GM06990 (cell line): ENCODE results near the gene ERFL.
A peak's percentile ranks its signal among the peaks of the same experiment; 100 is the strongest.

Experiments used
- DNase-seq: peaks from one replicate; pipeline ENCODE4 v3.0.0-alpha.2; 2011; ENCODE audit not compliant: insufficient read length; ENCODE audit errors: extremely low read depth
- H3K27me3 ChIP-seq: replicated peaks from 2 replicates; pipeline ENCODE4 v1.6.0; 2011; ENCODE audit warnings: low read length; ENCODE audit not compliant: control insufficient read depth, insufficient read depth
- H3K36me3 ChIP-seq: 2 replicates; pipeline ENCODE4 v1.5.1; 2011; ENCODE audit warnings: low read length; ENCODE audit not compliant: control insufficient read depth, insufficient read depth
- H3K4me3 ChIP-seq: replicated peaks from 2 replicates; pipeline ENCODE4 v1.5.1; 2011; ENCODE audit warnings: low read depth, mild to moderate bottlenecking, control low read depth, low read length
- TF ChIP-seq, protein P1 (sequence below): IDR thresholded peaks from 2 replicates; pipeline ENCODE4 v1.5.1; 2011; ENCODE audit warnings: low read length, control low read depth, mild to moderate bottlenecking, inconsistent platforms; ENCODE audit not compliant: insufficient read depth, poor library complexity, severe bottlenecking

Gene ERFL

DNA sequence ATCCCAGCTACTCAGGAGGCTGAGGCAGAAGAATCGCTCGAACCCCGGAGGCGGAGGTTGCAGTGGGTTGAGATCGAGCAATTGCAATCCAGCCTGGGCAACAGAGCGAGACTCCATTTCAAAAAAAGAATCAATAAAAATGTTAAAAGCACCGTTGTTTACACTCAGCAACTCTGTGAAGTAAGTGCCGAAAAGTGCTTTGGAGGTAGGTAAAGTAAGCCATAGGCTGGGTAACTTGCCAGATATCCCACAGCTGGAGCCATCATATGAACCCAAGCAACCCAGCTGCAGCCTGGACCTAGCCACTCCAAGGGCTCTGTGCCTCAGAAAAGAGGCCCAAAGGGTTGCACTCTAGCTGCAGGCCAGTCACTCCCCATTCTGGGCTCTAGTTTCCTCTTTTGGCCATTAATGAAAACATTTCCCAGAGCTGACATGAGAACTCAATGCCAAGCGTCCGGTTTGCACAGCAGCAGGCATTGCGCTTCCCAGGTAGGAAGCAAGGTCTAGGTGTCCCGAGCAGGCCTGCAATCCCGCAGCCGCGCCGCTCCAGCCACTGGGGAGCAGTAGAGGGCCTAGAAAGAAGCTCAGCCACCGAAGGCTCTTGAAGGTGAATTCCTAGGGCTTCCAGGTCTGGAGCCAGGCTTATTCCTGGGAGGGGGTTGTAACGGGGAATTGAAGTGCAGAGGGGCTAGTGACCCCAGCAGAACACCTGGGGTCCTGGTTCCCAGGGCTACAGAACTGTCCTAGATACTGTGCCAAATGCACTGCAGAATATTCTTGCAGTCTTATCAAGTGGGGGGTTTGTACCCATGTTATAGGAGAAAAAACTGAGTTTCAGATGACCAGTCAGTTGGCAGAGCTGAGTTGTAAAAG lies 55.2 kb downstream of the ERFL start:
- TF ChIP-seq, protein P1, sequence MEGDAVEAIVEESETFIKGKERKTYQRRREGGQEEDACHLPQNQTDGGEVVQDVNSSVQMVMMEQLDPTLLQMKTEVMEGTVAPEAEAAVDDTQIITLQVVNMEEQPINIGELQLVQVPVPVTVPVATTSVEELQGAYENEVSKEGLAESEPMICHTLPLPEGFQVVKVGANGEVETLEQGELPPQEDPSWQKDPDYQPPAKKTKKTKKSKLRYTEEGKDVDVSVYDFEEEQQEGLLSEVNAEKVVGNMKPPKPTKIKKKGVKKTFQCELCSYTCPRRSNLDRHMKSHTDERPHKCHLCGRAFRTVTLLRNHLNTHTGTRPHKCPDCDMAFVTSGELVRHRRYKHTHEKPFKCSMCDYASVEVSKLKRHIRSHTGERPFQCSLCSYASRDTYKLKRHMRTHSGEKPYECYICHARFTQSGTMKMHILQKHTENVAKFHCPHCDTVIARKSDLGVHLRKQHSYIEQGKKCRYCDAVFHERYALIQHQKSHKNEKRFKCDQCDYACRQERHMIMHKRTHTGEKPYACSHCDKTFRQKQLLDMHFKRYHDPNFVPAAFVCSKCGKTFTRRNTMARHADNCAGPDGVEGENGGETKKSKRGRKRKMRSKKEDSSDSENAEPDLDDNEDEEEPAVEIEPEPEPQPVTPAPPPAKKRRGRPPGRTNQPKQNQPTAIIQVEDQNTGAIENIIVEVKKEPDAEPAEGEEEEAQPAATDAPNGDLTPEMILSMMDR = peak; percentile 89
- H3K27me3 ChIP-seq = no peaks in the 10 kb centered on the region
- H3K36me3 ChIP-seq = peaks cover 27% of the 10 kb centered on the region
- no peak overlapping the region for H3K4me3 ChIP-seq
- DNase-seq = peak; percentile 80

DNA sequence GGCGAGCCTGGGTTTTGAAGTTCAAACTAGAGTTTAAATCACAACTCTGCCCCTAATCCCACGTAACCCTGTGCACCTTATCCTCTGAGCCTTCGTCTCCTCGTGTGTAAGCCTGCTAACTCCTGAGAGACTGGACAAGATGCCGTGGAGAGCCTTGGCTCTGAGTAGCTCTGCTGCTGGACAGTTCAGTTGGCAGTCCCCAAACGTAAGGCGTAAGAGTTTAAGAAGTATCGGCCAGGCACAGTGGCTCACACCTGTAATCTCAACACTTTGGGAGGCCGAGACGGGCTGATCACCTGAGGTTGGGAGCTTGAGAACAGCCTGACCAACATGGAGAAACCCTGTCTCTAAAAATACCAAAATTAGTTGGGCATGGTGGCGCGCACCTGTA lies 55.9 kb downstream of the ERFL start:
- Histone ChIP-seq H3K36me3 (peaks cover 29% of the 10 kb centered on the region), H3K27me3 (no peaks in the 10 kb centered on the region), H3K4me3 (no peak overlapping the region)
- TF ChIP-seq, protein P1 = no peak
- DNase-seq = no peak

DNA sequence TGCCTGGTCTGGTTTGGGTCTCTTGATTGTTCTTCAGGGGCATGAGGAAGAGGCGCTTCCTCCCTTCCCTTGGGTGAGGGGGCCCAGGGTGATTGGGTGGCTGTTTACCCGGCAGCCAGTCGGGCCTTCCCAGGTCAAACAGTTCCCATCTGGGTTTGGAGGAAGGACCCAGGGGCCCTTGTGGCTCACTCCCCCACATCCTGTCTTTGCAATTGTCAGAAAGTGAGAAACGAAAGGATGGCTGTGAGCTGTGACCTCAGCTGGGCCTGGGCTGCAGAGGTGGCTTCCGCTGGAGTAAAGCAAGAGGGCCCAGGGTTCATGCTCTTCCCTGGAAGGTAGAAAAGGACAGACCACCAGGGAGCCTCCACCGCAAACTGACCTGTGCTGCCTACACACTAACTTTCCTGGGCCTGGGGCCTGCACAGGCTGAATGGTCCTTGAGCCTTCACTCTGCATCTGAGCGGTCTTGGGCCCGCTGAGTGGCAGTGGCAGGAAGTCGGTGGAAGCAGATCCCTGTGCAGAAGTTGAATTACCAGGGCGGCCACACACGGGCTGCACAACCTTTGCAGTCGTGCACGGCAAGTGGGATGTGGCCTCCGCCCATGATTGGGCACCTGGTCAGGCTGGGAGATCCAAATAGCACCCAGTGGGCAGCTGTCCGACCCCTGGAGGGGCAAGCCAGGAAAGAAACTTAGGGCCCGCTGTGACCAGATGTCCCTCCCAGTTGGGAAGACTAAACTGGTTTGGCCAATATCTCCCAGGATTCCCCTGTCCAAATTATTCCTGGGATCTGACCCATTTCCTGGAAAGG lies 56.5 kb downstream of the ERFL start:
- TF ChIP-seq, protein P1 = no peak
- Histone ChIP-seq H3K36me3 (peaks cover 32% of the 10 kb centered on the region), H3K4me3 (no peak overlapping the region), H3K27me3 (no peaks in the 10 kb centered on the region)
- peak; percentile 81 for DNase-seq

DNA sequence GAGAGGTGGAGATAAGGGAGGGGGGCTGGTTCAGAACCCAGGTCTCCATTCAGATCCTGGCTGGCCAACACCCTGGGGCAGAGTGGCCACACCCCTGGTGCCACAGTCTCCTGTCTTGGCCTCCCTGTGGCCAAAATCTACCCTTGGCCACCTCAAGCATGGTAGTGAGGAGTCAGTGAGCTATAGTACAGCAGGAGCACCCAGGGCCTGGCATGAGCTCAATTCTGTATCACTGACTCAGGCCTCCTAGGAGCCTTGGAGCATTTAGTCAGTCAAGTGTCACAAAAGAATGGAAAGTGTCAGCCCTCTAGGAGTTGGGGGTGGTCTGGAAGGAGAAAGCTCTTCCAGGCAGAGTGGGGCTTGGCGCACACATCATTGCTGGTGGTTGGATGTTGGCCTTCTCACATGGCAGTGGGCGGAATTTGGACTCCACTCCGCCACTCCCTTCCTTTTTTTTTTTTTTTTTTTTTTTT lies 57.8 kb downstream of the ERFL start:
- DNase-seq = no peak
- TF ChIP-seq, protein P1 = no peak
- H3K36me3 ChIP-seq = peaks cover 39% of the 10 kb centered on the region
- no peak overlapping the region for H3K4me3 ChIP-seq
- H3K27me3 ChIP-seq = no peaks in the 10 kb centered on the region

DNA sequence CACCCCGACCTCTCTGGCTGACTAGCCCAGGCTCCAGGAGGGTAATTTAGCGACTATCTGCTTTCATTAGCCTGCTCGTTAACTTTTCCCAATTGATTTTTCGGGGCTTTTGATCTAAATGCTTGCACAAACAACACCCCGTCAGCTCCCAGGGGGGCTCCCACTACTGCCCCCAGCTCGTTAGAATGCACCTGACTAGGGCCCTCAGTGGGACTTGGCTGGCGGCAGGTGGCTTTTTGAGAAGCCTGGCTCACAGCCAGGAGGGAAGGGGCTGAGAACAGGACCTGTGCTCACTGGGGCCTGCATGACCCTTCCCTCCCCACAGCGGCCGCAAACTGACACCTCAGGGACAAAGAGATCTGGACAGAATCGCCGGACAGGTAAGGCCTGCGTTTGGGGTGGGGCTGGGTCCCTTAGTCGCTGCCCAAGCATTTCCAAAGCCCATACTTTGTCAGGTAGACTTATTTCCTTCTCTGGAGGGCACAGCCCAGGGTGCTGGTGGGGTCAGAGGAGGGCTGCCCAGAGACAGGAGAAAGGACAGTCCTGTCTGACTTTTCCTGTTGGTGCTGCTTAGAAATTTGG lies 58.8 kb downstream of the ERFL start:
- peaks cover 45% of the 10 kb centered on the region for H3K36me3 ChIP-seq
- H3K4me3 ChIP-seq = no peak overlapping the region
- H3K27me3 ChIP-seq = no peaks in the 10 kb centered on the region
- DNase-seq = no peak
- TF ChIP-seq, protein P1 = no peak
